Prostate gland (tissue), 2 donors: ENCODE measurements around the gene LHFPL3.

Source experiments
- POLR2A ChIP-seq: fragments of 450-650 bp; IDR thresholded peaks from one replicate; pipeline ENCODE4 v1.6.1; 2016; ENCODE audit warnings: antibody characterized with exemption, mild to moderate bottlenecking
- POLR2AphosphoS5 ChIP-seq: sonication (generic); formaldehyde crosslinking; IDR thresholded peaks from one replicate; pipeline ENCODE4 v1.6.1; 2017; ENCODE audit warnings: antibody characterized with exemption
- TF ChIP-seq, protein P1 (sequence below), 4 experiments: fragments of 200-600 bp in 2 of 4; fragments of 450-650 bp in 2 of 4; sonication (generic) in 2 of 4; IDR thresholded peaks; 1 replicate in 3 of 4; 2 replicates in 1 of 4; pipeline ENCODE4 v1.5.1; 2016 to 2019; ENCODE audit warnings: antibody characterized with exemption in 4 of 4, mild to moderate bottlenecking in 2 of 4, moderate library complexity in 2 of 4

DNA sequence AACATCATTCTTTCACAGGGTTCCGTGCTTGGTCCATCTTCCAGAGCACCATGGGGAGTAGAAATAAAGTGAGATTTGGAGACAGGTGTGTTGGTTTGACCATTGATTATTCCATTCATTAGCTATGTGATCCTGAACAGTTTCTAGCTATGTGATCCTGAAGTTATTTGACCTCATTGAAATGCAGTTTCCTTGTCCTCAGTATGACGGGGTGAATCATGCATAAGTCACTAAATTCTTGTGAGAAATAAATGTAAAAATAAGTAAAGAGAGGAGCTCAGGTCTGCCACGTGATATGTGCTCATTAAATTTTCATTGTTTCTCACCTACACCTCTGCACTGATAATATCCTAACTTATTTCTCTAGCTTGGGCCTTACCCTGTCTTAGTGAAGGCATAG is 34.1 kb upstream of the LHFPL3 start:
- TF ChIP-seq, protein P1, sequence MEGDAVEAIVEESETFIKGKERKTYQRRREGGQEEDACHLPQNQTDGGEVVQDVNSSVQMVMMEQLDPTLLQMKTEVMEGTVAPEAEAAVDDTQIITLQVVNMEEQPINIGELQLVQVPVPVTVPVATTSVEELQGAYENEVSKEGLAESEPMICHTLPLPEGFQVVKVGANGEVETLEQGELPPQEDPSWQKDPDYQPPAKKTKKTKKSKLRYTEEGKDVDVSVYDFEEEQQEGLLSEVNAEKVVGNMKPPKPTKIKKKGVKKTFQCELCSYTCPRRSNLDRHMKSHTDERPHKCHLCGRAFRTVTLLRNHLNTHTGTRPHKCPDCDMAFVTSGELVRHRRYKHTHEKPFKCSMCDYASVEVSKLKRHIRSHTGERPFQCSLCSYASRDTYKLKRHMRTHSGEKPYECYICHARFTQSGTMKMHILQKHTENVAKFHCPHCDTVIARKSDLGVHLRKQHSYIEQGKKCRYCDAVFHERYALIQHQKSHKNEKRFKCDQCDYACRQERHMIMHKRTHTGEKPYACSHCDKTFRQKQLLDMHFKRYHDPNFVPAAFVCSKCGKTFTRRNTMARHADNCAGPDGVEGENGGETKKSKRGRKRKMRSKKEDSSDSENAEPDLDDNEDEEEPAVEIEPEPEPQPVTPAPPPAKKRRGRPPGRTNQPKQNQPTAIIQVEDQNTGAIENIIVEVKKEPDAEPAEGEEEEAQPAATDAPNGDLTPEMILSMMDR (IDR thresholded peaks at IDR 0.05), result no peak
- no peak for TF ChIP-seq POLR2A
- no peak for TF ChIP-seq POLR2AphosphoS5
